Lower lobe of right lung (tissue), 2 donors: ENCODE measurements around the gene HOXA11. TPM values are rescaled to one million over a fixed set of nuclear protein-coding genes. Genes with fewer than 3 reads are reported as not detected.

ENCODE experiments used
- ATAC-seq, 2 donors: fragments of 200-7000 bp; cut with Tn5 transposase; one replicate each; pipeline ENCODE4 v1.9.1; 2020 to 2022; ENCODE audit warnings: mild to moderate bottlenecking in 2 of 2, moderate library complexity in 2 of 2
- DNase-seq: peaks from one replicate; pipeline ENCODE4 v3.0.0-alpha.2; 2020
- H3K27ac ChIP-seq: fragments of 200-600 bp; one replicate; pipeline ENCODE4 v1.8.0; 2022
- H3K27me3 ChIP-seq: fragments of 200-600 bp; one replicate; pipeline ENCODE4 v1.8.0; 2022; ENCODE audit warnings: low read depth
- H3K36me3 ChIP-seq: fragments of 200-600 bp; one replicate; pipeline ENCODE4 v1.8.0; 2022; ENCODE audit warnings: mild to moderate bottlenecking
- H3K4me1 ChIP-seq: fragments of 200-600 bp; one replicate; pipeline ENCODE4 v1.8.0; 2022
- H3K4me3 ChIP-seq: fragments of 200-600 bp; one replicate; pipeline ENCODE4 v1.8.0; 2022; ENCODE audit warnings: mild to moderate bottlenecking
- H3K9me3 ChIP-seq: fragments of 200-600 bp; one replicate; pipeline ENCODE4 v1.8.0; 2022
- CTCF ChIP-seq: fragments of 200-600 bp; IDR thresholded peaks from one replicate; pipeline ENCODE4 v1.8.0; 2022; ENCODE audit warnings: antibody characterized with exemption, mild to moderate bottlenecking
- intact Hi-C: fragments of 100-400 bp; cut with DNase I; formaldehyde crosslinking; loops from one replicate; pipeline ENCODE4 v1.11.0; 2022
- total RNA-seq: library from RNA; stranded (reverse); fragmentation: NEBNext Ultra II Directional; extraction: Animal tissue kit (Norgen Biotek cat#: 25700); gene quantifications from one replicate; pipeline ENCODE4 v1.2.1, GENCODE V29; 2021
- donor health status: DM: no; HTN: yes; CAD: no; lungs with severe emphysema.

Gene HOXA11
- total RNA-seq, 1 donor from 2014 or later: not detected

DNA sequence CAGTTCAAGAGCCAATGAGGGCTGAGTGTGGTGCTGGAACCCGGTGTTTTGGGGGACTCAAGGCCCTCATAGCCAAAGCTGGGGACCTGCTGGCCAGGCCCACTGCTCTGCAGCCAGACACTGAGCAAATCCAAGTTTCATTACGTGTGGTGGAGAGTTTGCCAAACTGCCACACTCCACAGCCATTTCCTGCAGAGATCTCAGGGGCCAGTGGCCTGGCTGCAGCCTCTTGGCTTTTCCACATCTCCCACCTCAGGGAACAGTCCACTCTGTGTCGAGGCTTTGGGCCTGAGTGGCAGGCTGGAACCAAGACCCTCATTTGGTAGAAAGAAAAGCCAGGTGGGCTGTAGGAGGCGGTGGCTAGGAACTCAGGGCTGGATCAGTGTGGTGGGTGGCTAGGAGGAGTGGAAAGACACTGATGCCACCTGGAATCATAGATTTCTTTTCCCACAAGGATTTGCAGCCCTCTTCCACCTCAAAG lies 3.2 kb downstream of the HOXA11 start:
- intact Hi-C loops: no loop called here
- H3K27ac ChIP-seq: no peak overlapping the region
- DNase-seq (no peak), ATAC-seq (no peak)
- H3K9me3 ChIP-seq: no peaks in the 10 kb centered on the region
- H3K4me1 ChIP-seq: peaks cover 36% of the 10 kb centered on the region
- no peak for TF ChIP-seq CTCF
- no peak overlapping the region for H3K4me3 ChIP-seq
- no peaks in the 10 kb centered on the region for H3K36me3 ChIP-seq
- H3K27me3 ChIP-seq: peaks cover 99% of the 10 kb centered on the region

DNA sequence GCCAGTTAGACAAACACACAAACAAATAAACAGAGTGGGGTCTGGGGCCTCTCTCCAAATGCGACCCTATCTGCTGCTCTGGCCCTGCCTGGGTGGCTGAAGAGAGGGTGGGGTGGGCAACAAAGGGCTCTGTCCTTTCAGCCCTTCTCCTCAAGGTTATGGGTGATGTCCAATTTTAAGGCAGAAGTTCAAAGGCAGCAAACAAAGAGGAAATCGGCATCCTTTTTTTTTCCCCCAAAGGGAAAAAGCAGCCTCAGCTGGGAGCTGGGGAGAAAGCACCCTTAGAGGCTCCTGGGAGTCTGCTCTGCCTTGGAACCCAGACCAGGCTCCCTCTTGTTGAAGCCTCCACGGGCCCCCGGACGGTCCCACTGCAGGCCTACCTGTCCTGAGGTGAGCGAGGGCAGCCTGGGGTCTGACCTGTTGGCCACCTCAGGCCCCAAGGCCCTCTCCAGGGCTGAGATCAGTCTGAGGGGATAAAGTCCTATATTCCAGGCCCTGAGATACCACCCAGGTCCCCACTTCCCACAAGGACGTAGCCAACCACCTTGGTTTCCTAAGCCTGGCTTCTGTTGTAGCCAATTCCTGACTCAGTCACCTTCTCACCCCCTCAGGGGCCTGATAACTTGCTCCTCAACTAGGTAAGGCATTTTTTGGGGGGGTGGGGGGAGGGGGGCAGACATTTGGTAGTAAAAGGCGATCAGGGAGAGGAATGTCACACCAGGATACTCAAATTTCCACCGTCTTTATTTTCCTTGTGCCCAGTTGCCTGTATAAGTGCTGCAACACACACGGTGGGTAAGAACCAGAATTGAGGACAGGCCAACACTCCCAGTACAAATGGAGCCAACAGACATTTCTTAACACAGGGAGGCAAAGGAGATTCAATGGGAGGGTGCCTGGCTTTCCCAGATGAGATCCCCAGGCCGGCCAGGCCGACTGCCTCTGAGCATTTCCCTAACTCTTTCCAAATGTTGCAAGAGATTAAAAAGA lies 4.3 kb downstream of the HOXA11 start:
- Histone ChIP-seq H3K27ac (no peak overlapping the region), H3K27me3 (peaks cover 99% of the 10 kb centered on the region), H3K4me1 (peaks cover 34% of the 10 kb centered on the region), H3K9me3 (no peaks in the 10 kb centered on the region), H3K4me3 (no peak overlapping the region), H3K36me3 (no peaks in the 10 kb centered on the region)
- intact Hi-C loops: no loop called here
- ATAC-seq: no peak
- TF ChIP-seq CTCF: no peak
- no peak for DNase-seq

DNA sequence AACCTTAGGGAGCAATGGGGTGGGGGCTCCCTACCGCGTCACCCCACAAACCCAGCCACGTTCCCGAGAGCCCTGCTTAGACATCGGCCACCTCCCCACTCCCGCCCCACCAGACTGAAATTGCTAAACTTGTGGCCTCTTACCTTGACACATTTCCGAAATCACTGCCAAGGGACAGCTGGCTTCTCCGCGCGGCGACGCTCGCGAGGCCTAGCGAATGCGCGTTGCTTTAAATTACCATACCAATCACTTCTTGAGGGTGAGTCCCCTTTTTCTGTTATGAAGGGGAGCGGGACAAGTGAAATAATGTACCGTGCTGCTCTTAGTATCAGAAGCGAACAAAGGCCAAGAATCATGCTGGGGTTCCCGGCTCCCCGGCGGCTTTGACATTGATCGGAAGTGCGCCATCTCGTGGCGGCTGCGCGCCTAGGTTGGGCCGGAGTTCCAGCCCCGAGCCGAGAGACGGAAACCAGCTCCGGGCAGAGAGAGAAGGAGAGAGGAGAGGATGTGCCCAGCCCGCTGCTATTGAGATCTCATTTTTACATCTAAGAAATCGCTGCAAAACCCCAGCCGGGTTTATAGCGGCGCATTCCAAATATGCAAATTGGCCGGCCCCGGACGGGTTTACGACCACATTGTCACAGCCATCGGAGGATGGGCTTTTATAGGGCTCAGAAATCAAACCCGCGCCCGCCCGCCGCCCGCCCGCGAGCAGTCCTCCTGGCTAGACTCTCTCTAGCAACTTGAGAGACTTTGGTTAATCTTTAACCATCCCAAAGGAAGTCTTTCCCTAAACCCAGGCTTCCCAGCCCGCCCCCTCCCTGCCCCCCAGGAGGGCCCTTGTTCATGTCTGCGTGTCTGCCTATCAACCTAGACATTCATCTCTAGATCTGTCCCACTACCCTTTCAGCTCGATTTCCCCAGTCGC lies 5.3 kb downstream of the HOXA11 start:
- Histone ChIP-seq H3K27ac (no peak overlapping the region), H3K27me3 (peaks cover 99% of the 10 kb centered on the region), H3K4me1 (peaks cover 25% of the 10 kb centered on the region), H3K36me3 (no peaks in the 10 kb centered on the region), H3K9me3 (no peaks in the 10 kb centered on the region), H3K4me3 (peak overlapping the region; percentile 18)
- ATAC-seq (peak; percentile 65 to 79), DNase-seq (peak; percentile 76)
- intact Hi-C loops: no loop called here
- peak; percentile 77 for TF ChIP-seq CTCF

- Histone ChIP-seq H3K4me1 (peaks cover 22% of the 10 kb centered on the region), H3K27ac (no peak overlapping the region), H3K27me3 (peaks cover 99% of the 10 kb centered on the region), H3K9me3 (no peaks in the 10 kb centered on the region), H3K36me3 (no peaks in the 10 kb centered on the region), H3K4me3 (no peak overlapping the region)
- intact Hi-C loops: no loop called here
- no peak for ATAC-seq
- DNase-seq: no peak
- TF ChIP-seq CTCF: no peak
Observed at GRCh38 chr7:27179030-27179429, 6.0 kb downstream of the HOXA11 start.

- intact Hi-C loops: no loop called here
- no peaks in the 10 kb centered on the region for H3K36me3 ChIP-seq
- no peak for ATAC-seq
- no peak for DNase-seq
- no peak overlapping the region for H3K27ac ChIP-seq
- H3K4me3 ChIP-seq: no peak overlapping the region
- H3K4me1 ChIP-seq: peaks cover 23% of the 10 kb centered on the region
- no peak for TF ChIP-seq CTCF
- H3K9me3 ChIP-seq: no peaks in the 10 kb centered on the region
- H3K27me3 ChIP-seq: peaks cover 99% of the 10 kb centered on the region
Observed at GRCh38 chr7:27178366-27178765, 6.7 kb downstream of the HOXA11 start.
